CD4-positive, alpha-beta T cell treated with Interleukin-17A for 4 hours (primary cell): Measurements from ENCODE around the gene TMEM171.

ENCODE experiments used
- DNase-seq: peaks from one replicate; pipeline ENCODE4 v3.0.0-alpha.2; 2020; ENCODE audit warnings: mixed read lengths

The TMEM171 gene

GRCh38 chr5:73122875-73123810 is 2.8 kb downstream of the TMEM171 start:
- DNase-seq: no peak

DNA sequence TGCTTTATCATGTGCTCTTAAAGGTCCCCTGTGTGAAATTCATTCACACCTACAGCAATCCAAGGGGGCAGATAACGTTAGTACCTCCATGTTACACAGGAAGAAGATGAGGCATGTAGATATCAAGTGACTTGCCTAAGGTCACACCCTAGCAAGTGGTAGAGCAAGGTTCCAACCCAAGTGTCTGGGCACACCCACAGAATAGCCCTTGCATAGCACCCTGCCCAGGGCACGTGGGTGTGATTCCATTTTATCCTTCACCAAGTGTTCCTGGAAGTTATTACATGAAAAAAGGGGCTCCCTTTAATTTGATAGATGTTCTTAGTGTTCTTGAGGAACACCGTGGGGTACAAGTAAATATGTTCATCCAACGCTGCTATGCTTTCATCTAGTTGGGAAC is 4.9 kb downstream of the TMEM171 start:
- no peak for DNase-seq

DNA sequence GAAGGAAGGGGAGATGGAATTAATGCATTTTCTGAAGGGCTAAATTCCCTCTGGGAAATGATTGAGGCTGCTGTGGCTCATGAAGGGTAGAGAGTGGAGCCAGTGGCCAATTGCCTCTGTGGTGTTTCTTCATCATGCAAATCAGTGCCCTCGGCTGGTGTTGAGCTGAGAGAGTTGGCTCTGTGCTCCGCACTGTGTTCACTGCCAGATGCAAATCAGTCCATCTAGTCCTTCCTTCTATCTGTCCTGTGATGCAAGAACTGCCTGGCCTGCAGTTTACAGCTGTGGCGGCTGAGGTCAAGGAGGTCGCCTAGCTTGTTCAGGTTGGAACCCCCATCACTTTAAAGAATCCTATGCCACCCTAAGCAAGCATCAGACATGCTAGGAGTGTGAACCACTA is 6.0 kb downstream of the TMEM171 start:
- DNase-seq: no peak

- DNase-seq: no peak
These were observed 6.6 kb downstream of the TMEM171 start for GRCh38 chr5:73126957-73127356.

DNA sequence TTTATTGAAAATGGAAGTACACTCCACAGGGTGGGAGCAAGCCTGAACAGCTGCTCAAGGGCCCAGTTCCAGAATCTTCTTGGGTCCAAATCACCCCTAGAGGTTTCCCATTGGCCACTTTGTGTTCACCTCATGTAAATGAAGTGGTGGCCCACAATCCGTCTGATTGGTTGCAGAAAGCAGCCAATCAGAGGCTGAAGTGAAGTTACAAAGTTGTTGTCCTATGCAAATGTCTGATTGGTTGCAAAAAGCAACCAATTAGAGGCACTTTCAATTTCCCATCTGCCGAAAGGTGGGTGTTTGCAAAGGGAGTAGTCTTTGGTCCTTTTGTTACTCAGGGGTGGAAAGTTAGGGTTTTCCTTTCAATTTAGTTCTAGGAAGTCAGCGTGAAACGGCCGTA is 8.8 kb downstream of the TMEM171 start:
- no peak for DNase-seq

DNA sequence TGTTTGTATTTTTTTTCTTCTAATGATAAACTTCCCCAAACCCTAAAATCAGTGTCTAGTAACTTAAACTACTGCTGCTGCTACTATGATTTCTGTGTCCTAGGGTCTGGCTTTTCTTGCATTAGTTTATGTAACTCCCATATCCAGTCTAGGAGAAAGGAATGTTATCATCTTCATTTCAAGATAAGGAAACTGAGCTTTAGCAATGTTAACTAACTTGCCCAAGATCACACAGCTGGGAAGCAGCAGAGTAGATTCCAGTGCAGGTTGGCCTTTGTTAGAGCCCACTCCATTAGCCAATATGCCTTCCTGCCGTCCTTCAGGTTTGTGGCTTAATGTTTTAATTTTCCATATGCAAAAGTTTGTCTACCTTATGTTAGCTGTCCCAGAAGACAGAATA is 10.4 kb downstream of the TMEM171 start:
- no peak for DNase-seq

DNA sequence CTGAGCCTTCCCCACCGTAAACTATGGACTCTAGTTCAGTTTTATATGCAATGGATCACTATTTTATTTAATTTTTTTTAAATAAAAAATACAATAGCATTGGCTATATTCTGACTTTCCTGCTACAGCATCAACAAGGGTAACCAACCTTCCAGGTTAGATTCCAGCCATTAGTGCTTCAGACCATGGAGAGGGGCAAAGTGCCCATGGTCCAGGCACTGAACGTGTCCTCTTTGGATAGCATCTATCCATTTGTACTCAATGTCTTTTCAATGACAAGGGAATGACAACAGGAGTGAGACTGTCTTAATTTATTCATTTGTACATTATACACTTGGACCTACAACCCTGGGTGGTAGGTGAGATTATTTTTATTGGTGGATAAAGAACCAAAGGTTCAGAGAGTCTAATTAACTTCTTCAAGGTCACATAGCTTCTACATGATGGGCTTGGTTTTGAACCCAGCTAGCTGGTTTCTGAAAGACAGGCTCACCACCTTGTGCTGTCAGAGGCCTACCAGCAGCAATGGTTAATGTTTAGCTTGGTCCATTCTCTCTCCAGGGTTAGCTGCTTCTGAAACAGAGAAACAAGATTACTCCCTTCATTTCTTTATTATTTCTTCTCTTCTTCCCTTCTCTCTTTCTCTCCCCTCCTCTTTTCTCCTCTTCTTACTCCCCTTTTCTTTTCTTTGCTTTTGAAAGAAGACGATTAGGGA is 11.5 kb downstream of the TMEM171 start:
- DNase-seq: no peak

- no peak for DNase-seq
These were observed 12.4 kb downstream of the TMEM171 start for GRCh38 chr5:73132759-73133158.

DNA sequence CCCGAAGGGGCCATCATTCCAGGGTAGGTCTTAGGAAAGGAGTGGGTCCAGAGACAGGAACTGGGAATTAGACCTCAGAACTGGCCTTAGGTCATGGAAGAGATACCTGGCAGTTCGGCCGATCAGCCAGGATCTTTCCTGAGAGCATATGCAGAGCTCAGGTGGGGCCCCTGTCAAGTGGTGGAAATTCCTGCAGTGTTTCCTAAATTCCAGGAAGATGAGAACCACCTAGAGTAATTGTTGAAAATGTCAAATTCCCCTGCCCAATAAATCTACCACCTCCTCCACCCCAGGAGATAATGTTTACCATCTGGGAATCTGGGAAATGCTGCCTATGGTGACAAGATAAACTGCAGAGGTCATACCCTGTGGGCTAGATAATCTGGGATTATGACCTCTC is 14.6 kb downstream of the TMEM171 start:
- no peak for DNase-seq

GRCh38 chr5:73135429-73136054 is 15.2 kb downstream of the TMEM171 start:
- no peak for DNase-seq

DNA sequence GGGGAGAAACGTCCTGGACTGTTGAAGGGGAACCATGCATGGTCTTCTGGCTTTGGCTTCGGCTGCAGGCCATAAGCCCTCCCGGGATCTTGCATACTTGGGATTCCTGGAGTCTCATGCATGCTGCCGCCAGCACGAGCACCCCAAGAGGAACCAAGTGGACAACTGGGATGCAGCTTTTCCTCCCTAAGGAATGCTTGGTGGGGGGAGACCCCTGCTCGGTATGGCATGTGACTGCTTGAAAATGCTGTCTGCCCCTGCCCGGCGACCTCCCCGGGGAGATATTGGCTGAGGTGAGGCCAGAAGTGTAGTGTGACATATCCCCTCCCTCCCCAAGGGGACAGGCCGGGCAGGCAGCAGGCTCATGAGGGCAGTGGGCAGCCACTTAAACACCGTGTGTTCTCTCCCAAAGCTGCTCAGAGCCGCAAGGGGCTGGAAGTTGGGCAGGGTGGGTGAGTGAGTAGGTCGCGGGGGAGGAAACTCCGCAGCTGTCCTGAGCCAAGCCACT is 15.7 kb downstream of the TMEM171 start:
- DNase-seq: no peak

DNA sequence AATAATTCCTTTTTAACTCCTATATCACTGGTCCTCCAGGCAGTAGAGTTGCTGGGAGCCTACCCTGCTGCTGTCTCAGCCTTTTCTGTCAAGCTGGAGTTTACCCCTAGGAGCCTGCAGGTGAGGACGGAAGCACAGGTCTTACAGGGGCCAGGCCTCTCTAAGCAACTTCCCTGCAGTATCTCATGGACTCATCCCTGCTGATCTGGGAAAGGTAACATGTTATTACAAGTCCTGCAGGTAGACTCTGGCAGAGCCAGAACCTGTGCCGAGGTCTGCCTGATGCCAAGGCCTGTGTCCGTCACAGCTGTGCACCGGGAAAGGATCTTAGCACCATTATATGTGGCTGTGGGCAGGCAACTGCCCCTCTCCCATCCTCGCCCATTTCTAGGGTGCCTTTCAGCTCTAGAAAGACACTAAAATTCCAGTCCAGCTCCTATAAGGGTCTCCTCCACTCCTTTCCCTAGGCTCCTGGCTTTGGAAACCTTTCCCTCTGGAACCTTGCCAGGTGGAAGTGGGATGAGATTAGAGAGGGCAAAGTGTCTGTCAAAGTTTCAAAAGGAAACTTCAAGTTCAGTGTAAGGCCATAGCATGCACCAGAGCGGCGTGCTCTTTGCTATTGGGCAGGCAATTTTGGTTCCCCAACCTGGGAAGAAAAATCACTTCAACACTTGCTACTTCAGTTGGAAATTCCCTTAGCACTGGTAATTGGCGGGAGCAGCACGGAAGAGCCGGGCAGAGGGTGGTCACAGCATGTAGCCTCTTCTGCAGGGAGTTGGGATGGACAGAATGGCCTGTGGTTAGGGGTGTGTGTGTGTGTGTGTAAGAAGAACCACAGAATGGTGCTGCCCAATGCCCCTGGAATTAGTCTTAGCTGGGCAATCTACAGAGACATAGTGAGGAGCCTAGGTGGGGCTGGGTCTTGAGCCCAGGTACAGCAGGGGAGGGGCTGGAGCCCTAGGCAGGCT is 17.5 kb downstream of the TMEM171 start:
- no peak for DNase-seq

DNA sequence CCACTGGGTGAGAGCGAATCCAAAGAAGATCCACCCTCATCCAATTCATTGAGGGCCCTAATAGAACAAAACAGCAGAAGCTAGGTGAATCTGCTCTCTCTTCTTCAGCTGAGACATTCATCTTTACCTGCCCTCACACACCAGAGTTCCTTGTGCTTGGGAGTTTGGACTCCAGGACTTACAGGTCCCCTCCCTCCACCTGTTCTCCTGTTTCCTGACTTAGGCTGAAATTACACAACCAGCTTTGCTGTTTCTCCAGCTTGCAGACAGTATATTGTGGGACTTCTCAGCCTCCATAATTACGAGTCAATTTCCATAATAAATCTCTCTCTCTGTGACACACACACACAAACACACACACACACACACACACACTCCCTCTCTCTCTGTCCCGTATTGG is 19.1 kb downstream of the TMEM171 start:
- DNase-seq: no peak

DNA sequence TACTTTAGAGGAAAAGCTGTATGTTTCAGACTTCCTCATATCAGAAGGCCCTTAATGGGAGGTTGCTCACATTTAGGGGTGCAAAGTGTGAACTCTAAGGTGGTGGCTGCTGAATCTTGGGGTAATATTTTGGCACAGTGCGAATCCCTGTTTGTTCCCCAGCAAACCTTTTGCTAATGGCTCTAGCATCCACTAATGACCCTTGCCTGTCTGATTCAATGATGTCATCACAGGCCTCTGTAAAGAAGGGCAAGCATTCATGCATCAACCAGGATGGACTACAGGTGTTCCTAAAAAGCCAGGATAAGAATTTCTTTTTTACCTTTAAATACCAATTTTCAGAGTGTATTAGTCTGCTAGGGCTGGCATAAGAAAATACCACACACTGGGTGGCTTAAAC is 20.4 kb downstream of the TMEM171 start:
- DNase-seq: no peak

DNA sequence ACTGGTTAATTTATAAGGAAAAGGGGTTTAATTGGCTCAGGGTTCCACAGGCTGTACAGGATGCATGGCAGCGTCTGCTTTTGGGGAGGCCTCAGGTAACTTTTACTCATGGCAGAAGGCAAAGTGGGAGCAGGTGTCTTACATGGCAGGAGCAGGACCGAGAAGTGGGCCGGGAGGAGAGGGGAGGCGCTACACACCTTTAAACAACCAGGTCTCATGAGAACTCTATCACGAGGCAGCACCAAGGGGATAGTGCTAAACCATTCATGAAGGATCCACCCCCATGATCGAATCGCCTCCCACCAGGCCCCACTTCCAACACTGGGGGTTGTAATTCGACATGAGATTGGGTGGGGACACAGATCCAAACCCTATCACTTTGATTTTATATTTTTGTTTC is 21.7 kb downstream of the TMEM171 start:
- no peak for DNase-seq

DNA sequence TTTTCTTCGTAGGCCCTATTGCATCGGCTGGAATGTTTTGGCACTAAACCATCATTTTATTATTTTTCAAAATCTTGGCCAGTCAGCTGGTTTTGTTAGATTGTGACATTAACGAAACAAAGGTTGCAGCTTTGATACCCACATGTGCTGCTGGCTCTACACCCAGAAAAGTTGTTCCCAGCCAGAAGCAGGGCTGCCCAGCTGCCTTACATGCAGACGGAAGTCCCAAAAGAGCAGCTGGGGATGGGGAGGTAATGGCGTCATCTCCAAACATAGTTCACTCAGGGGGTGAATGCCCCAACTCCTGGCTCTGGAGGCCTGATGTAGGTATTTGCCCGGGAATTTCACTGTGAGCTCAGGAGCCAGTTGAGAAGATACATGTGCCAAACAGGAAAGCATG is 23.3 kb downstream of the TMEM171 start:
- DNase-seq: no peak

DNA sequence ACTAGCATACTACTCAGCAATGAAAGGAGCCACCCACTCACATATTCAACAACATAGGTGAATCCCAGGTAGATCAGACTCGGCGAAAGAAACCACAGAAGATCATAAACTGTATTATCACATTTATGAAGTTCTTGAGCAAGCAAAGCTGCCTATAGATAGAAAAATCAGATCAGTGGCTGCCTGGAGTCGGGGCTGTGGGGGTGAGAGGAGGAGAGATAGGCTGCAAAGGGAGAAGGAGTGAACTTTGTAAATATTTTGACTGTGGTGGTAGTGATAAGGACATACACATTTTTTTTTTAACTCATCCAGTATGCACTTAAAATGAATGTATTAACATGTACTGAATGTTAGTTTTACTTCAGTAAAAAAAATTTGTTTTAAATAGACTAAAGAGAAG is 29.2 kb downstream of the TMEM171 start:
- DNase-seq: no peak

DNA sequence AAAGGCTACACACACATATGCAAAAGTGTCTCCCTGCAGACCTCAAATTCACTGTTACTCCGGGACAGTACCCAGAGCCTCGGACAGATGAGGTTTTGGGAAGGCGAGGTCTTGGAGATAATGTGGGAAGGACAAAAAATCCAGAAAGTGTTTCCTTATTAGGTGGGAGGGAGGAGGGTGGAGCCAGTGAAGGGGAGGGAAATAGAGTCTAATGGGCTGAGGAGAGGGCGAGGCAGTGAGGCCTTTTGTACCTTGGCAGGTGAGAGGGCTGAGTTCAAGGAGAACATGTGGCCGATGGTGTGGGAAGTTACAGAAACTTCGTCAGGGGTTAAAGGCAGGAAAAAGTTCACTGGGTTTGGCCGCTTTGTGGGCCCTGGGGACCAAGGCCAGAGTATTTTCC is 30.5 kb downstream of the TMEM171 start:
- DNase-seq: no peak

DNA sequence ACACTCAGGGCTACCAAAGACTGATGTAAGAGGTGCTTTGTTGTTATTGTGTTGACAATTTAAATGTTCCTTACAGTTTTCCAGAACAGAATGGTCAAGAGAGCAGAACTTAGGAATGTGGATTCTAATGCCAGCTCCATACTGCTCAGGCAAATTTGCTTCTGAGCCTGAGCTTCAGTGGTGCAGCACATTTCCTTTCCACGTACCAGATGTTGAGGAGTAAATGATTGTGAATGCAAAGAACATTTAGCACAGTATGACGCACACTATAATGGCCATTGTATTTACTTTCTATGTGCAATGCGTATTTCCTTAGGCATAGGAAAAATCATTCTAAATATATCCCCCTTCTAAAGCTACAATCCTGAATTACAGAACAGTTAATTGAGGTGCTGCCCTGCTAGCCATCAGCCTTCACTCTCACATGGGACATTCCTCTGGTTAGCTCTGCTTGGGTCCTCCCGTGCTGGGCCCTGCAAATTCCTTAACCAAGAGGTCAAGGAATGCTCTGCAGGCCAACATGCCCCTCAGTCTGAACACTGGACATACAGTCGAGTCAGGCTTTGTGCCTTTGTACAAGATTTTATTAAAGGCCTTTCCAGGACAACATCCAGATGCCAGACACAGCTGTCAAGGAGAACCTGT is 31.5 kb downstream of the TMEM171 start:
- DNase-seq: no peak

DNA sequence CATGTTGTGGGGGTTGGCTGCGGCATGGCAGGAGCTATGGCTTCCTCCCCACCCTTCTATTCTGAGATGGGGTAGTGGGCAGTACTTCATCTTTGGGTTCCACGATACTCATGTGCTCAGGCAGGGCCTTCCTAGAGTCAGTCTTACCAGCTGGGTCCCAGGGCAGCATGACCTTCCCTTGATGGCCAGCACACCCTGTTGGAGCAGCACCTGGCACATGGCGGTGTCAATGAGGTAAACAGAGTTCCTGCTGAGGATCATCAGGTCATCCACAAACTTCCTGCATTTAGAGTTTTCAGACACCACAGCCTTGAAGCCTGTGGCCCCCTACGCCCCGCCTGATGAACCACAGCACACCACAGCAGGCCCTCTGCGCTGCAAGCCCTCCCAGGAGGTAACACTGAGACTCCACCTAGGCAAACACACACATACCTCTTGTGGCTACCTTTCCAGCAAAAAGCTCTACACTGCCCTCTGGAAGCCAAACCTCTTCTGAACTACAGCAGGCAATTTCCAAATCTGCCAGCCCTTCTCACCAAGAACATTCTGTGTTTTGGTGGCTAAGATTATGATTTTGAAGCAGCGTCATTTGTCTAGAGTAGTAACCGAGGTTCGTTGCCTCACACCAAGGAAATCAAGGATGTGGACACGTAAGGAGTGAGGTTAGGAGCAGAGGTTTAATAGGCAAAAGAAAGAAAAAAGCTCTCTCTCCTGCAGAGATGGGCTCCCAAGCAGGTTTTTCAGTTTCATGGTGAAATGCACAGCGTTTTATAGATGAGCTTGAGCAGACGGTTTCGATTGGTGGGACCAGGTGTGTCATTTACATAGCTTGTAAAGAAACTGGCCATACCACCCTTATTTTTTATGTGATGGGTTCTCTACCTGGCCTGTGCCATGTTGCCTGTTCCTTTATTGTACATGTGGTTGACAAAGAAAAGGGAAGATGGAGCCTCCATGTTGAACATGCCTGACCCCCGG is 32.3 kb downstream of the TMEM171 start:
- DNase-seq: no peak

DNA sequence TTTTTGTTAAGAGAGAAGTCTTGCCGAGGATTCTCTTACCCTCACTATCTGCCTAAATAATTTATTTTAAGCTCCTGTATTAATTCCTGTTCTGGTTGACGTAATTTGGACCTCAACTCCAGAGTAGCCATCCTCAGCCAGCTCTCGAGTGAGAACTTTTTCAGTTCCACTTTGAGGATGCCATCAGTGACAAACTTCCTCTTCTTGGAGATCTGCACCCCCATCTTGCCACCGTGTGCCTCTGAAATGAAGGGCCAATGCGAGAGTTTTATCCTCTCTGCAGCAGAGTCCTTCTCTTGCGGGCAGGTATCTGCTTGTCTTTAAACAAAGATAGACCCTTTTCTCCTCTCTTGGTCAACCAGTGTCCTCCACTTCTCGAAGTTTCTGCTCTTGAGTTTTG is 33.1 kb downstream of the TMEM171 start:
- DNase-seq: no peak
